ENCODE measurements around the gene MAL.

The MAL gene

GRCh38 chr2:95046371-95047112, 21.0 kb downstream of the MAL start:
- TF ChIP-seq CTCF (IDR thresholded peaks at IDR 0.05; ENCODE audit: low read depth, low read length): no peak

GRCh38 chr2:95047629-95048510, 22.4 kb downstream of the MAL start:
- no peak for TF ChIP-seq CTCF (IDR thresholded peaks at IDR 0.05; ENCODE audit: low read depth, low read length)
- DNase-seq (ENCODE audit: extremely low read depth, low read depth): no peak

More at GRCh38 chr2:95046371-95047112, 21.0 kb downstream of the MAL start:
- no peak for DNase-seq (ENCODE audit: extremely low read depth, low read depth)

GRCh38 chr2:95048825-95049682, 23.5 kb downstream of the MAL start:
- DNase-seq (ENCODE audit: extremely low read depth, low read depth): no peak
- no peak for TF ChIP-seq CTCF (IDR thresholded peaks at IDR 0.05; ENCODE audit: low read depth, low read length)

- no peak for TF ChIP-seq CTCF (IDR thresholded peaks at IDR 0.05; ENCODE audit: low read depth, low read length)
- no peak for DNase-seq (ENCODE audit: extremely low read depth, low read depth)
Observed at GRCh38 chr2:95049683-95049955, 24.1 kb downstream of the MAL start.

GRCh38 chr2:95049961-95050360, 24.5 kb downstream of the MAL start:
- no peak for DNase-seq (ENCODE audit: extremely low read depth, low read depth)
- TF ChIP-seq CTCF (IDR thresholded peaks at IDR 0.05; ENCODE audit: low read depth, low read length): no peak

- TF ChIP-seq CTCF (IDR thresholded peaks at IDR 0.05; ENCODE audit: low read depth, low read length): no peak
- no peak for DNase-seq (ENCODE audit: extremely low read depth, low read depth)
Observed at GRCh38 chr2:95050385-95051300, 25.1 kb downstream of the MAL start.
